Measurements from ENCODE around the gene INPP4B. TPM values are rescaled to one million over a fixed set of nuclear protein-coding genes. Genes with fewer than 3 reads are reported as not detected.

Gene INPP4B
- total RNA-seq, 1 experiment from 2014 or later, result 14.3 TPM

- H2AFZ ChIP-seq (ENCODE audit: low read depth, low read length, poor library complexity, severe bottlenecking), result no peak overlapping the region
- H3K4me3 ChIP-seq (replicated peaks in 1 of 2; ENCODE audit: low read depth in 1 of 2, low read length in 2 of 2), result no peak overlapping the region
- no peaks in the 10 kb centered on the region for H3K4me1 ChIP-seq (ENCODE audit: control insufficient read depth in 1 of 2, insufficient read depth in 2 of 2, low read length in 2 of 2)
- RAD21 ChIA-PET (ENCODE audit: low non-redundant PET in 1 of 2, low total read pairs in 2 of 2, uncharacterized antibody in 2 of 2, unreplicated experiment in 2 of 2), result no interaction called here
- no peaks in the 10 kb centered on the region for H3K9me3 ChIP-seq (ENCODE audit: control insufficient read depth in 1 of 2, insufficient read depth in 1 of 2, low read depth in 1 of 2, low read length in 2 of 2)
- DNase-seq (ENCODE audit: low read depth, low spot score) (no peak), ATAC-seq (no peak)
- H3K27me3 ChIP-seq (ENCODE audit: insufficient read depth, low read length), result no peaks in the 10 kb centered on the region
- H3K36me3 ChIP-seq (ENCODE audit: control insufficient read depth in 1 of 2, insufficient read depth in 2 of 2, low read length in 2 of 2), result no peaks in the 10 kb centered on the region
- intact Hi-C loops (cut with micrococcal nuclease), result no loop called here
- H3K4me2 ChIP-seq (ENCODE audit: low read length), result no peak overlapping the region
- H4K20me1 ChIP-seq (ENCODE audit: insufficient read depth), result no peaks in the 10 kb centered on the region
- no peak overlapping the region for H3K9ac ChIP-seq (ENCODE audit: low read length)
- TF ChIP-seq, protein P1, sequence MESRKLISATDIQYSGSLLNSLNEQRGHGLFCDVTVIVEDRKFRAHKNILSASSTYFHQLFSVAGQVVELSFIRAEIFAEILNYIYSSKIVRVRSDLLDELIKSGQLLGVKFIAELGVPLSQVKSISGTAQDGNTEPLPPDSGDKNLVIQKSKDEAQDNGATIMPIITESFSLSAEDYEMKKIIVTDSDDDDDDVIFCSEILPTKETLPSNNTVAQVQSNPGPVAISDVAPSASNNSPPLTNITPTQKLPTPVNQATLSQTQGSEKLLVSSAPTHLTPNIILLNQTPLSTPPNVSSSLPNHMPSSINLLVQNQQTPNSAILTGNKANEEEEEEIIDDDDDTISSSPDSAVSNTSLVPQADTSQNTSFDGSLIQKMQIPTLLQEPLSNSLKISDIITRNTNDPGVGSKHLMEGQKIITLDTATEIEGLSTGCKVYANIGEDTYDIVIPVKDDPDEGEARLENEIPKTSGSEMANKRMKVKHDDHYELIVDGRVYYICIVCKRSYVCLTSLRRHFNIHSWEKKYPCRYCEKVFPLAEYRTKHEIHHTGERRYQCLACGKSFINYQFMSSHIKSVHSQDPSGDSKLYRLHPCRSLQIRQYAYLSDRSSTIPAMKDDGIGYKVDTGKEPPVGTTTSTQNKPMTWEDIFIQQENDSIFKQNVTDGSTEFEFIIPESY (IDR thresholded peaks at IDR 0.05; ENCODE audit: extremely low read depth, insufficient replicate concordance, low read length), result no peak
- TF ChIP-seq POLR2A (IDR thresholded peaks at IDR 0.05; ENCODE audit: borderline replicate concordance, extremely low read depth, insufficient read depth, insufficient read length) (no peak), EGR1 (IDR thresholded peaks at IDR 0.05; ENCODE audit: low read depth) (no peak), ZNF274 (IDR thresholded peaks at IDR 0.05; ENCODE audit: low read depth, low read length) (no peak), JUND (IDR thresholded peaks at IDR 0.05) (no peak), RAD21 (IDR thresholded peaks at IDR 0.05; ENCODE audit: low read depth) (no peak), CEBPB (IDR thresholded peaks at IDR 0.05; ENCODE audit: low read depth) (no peak), SIN3A (IDR thresholded peaks at IDR 0.05; ENCODE audit: low read depth) (no peak), POLR2AphosphoS5 (IDR thresholded peaks at IDR 0.05; ENCODE audit: low read depth, low read length) (no peak), SP1 (IDR thresholded peaks at IDR 0.05; ENCODE audit: low read depth) (no peak), SRF (IDR thresholded peaks at IDR 0.05; ENCODE audit: low read depth) (no peak), EZH2 (IDR thresholded peaks at IDR 0.05) (no peak), ELF1 (IDR thresholded peaks at IDR 0.05; ENCODE audit: borderline replicate concordance, low read depth) (no peak), FOSL1 (IDR thresholded peaks at IDR 0.05; ENCODE audit: low read depth) (no peak), YY1 (IDR thresholded peaks at IDR 0.05; ENCODE audit: extremely low read depth, insufficient replicate concordance, low read depth, low read length) (no peak), CBX3 (IDR thresholded peaks at IDR 0.05; ENCODE audit: low read depth) (no peak)
- TF ChIP-seq, protein P2, sequence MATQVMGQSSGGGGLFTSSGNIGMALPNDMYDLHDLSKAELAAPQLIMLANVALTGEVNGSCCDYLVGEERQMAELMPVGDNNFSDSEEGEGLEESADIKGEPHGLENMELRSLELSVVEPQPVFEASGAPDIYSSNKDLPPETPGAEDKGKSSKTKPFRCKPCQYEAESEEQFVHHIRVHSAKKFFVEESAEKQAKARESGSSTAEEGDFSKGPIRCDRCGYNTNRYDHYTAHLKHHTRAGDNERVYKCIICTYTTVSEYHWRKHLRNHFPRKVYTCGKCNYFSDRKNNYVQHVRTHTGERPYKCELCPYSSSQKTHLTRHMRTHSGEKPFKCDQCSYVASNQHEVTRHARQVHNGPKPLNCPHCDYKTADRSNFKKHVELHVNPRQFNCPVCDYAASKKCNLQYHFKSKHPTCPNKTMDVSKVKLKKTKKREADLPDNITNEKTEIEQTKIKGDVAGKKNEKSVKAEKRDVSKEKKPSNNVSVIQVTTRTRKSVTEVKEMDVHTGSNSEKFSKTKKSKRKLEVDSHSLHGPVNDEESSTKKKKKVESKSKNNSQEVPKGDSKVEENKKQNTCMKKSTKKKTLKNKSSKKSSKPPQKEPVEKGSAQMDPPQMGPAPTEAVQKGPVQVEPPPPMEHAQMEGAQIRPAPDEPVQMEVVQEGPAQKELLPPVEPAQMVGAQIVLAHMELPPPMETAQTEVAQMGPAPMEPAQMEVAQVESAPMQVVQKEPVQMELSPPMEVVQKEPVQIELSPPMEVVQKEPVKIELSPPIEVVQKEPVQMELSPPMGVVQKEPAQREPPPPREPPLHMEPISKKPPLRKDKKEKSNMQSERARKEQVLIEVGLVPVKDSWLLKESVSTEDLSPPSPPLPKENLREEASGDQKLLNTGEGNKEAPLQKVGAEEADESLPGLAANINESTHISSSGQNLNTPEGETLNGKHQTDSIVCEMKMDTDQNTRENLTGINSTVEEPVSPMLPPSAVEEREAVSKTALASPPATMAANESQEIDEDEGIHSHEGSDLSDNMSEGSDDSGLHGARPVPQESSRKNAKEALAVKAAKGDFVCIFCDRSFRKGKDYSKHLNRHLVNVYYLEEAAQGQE (IDR thresholded peaks at IDR 0.05; ENCODE audit: low read depth), result no peak
- TF ChIP-seq, protein P3, sequence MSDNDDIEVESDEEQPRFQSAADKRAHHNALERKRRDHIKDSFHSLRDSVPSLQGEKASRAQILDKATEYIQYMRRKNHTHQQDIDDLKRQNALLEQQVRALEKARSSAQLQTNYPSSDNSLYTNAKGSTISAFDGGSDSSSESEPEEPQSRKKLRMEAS (IDR thresholded peaks at IDR 0.05), result no peak
- TF ChIP-seq, protein P4, sequence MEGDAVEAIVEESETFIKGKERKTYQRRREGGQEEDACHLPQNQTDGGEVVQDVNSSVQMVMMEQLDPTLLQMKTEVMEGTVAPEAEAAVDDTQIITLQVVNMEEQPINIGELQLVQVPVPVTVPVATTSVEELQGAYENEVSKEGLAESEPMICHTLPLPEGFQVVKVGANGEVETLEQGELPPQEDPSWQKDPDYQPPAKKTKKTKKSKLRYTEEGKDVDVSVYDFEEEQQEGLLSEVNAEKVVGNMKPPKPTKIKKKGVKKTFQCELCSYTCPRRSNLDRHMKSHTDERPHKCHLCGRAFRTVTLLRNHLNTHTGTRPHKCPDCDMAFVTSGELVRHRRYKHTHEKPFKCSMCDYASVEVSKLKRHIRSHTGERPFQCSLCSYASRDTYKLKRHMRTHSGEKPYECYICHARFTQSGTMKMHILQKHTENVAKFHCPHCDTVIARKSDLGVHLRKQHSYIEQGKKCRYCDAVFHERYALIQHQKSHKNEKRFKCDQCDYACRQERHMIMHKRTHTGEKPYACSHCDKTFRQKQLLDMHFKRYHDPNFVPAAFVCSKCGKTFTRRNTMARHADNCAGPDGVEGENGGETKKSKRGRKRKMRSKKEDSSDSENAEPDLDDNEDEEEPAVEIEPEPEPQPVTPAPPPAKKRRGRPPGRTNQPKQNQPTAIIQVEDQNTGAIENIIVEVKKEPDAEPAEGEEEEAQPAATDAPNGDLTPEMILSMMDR (IDR thresholded peaks at IDR 0.05 in 2 of 3, conservative IDR thresholded peaks at IDR 0.05 in 1 of 3; ENCODE audit: borderline replicate concordance in 1 of 3, insufficient read depth in 1 of 3, low read depth in 2 of 3, low read length in 2 of 3), result no peak
- no TSS peak for BruUV-seq (replicated peaks)
- POLR2A ChIA-PET, result no interaction called here
- no peaks in the 10 kb centered on the region for H3K9me2 ChIP-seq (ENCODE audit: insufficient read depth)
- CTCF ChIA-PET, result no interaction called here
- no peaks in the 10 kb centered on the region for H3K79me2 ChIP-seq (ENCODE audit: insufficient read depth, low read length)
- H3K27ac ChIP-seq (ENCODE audit: low read depth, low read length), result no peak overlapping the region
Observed at GRCh38 chr4:142150483-142150882, 695.6 kb downstream of the INPP4B start.
